Activated naive CD4-positive, alpha-beta T cell treated with anti-CD3 and anti-CD28 coated beads, Interleukin-2, amount 50 U/mL, for 72 hours (primary cell): Measurements from ENCODE around the gene KLHDC4. TPM values are rescaled to one million over a fixed set of nuclear protein-coding genes. Genes with fewer than 3 reads are reported as not detected.

Source experiments
- ATAC-seq, 2 donors: fragments of 150-1000 bp; cut with Tn5 transposase; 2 replicates each; pipeline ENCODE4 v1.10.0; 2021; ENCODE audit warnings: mild to moderate bottlenecking in 2 of 2, moderate library complexity in 2 of 2
- DNase-seq, 2 donors: peaks; one replicate each; pipeline ENCODE4 v3.0.0; 2021 to 2022; ENCODE audit warnings: low spot score in 2 of 2
- H3K27ac Mint-ChIP-seq, 2 donors: one replicate each; pipeline ENCODE4 v1.8.0; 2022; ENCODE audit warnings: mild to moderate bottlenecking in 2 of 2, mixed read lengths in 2 of 2
- H3K36me3 Mint-ChIP-seq, 2 donors: one replicate each; pipeline ENCODE4 v1.8.0; 2022; ENCODE audit warnings: mixed read lengths in 2 of 2
- H3K9me3 Mint-ChIP-seq, 2 donors: one replicate each; pipeline ENCODE4 v1.8.0; 2022; ENCODE audit warnings: mixed read lengths in 2 of 2
- total RNA-seq, 2 donors: library from RNA; stranded (reverse); gene quantifications; one replicate each; pipeline ENCODE4 v1.2.3, GENCODE V29; 2022

KLHDC4 gene
- total RNA-seq, 2 donors from 2014 or later: 75.4 to 114 TPM

GRCh38 chr16:87764600-87765472 is 950 bp downstream of the KLHDC4 start:
- ATAC-seq (peak in 1 of 2 donors; percentile 7), DNase-seq (no peak)
- Mint-ChIP-seq H3K27ac (peak overlapping the region; percentile 96), H3K36me3 (peaks cover 22 to 23% of the 10 kb centered on the region in 2 donors), H3K9me3 (no peaks in the 10 kb centered on the region)

GRCh38 chr16:87762620-87763019 is 3.2 kb downstream of the KLHDC4 start:
- peak overlapping the region; percentile 5 to 46 for H3K27ac Mint-ChIP-seq
- DNase-seq (no peak), ATAC-seq (no peak)
- peaks cover 23 to 26% of the 10 kb centered on the region in 2 donors for H3K36me3 Mint-ChIP-seq
- no peaks in the 10 kb centered on the region for H3K9me3 Mint-ChIP-seq

- Mint-ChIP-seq H3K36me3 (peaks cover 23 to 26% of the 10 kb centered on the region in 2 donors), H3K9me3 (no peaks in the 10 kb centered on the region), H3K27ac (peak overlapping the region; percentile 5 to 46)
- ATAC-seq (no peak), DNase-seq (no peak)
These were observed 3.7 kb downstream of the KLHDC4 start for GRCh38 chr16:87762071-87762571.

GRCh38 chr16:87761060-87761459 is 4.7 kb downstream of the KLHDC4 start:
- no peak for DNase-seq
- H3K27ac Mint-ChIP-seq: no peak overlapping the region
- no peak for ATAC-seq
- peaks cover 22 to 25% of the 10 kb centered on the region in 2 donors for H3K36me3 Mint-ChIP-seq
- H3K9me3 Mint-ChIP-seq: no peaks in the 10 kb centered on the region

GRCh38 chr16:87757841-87758426 is 7.9 kb downstream of the KLHDC4 start:
- no peak overlapping the region for H3K27ac Mint-ChIP-seq
- DNase-seq (no peak), ATAC-seq (no peak)
- no peaks in the 10 kb centered on the region for H3K9me3 Mint-ChIP-seq
- H3K36me3 Mint-ChIP-seq: peaks cover 12 to 14% of the 10 kb centered on the region in 2 donors

GRCh38 chr16:87754535-87754934 is 11.3 kb downstream of the KLHDC4 start:
- ATAC-seq (no peak), DNase-seq (no peak)
- Mint-ChIP-seq H3K36me3 (peaks cover under 1 to 11% of the 10 kb centered on the region in 2 donors), H3K27ac (no peak overlapping the region), H3K9me3 (no peaks in the 10 kb centered on the region)

- no peak for DNase-seq
- H3K9me3 Mint-ChIP-seq: no peaks in the 10 kb centered on the region
- ATAC-seq: peak in 1 of 2 donors; percentile 16
- no peak overlapping the region for H3K27ac Mint-ChIP-seq
- H3K36me3 Mint-ChIP-seq: peaks cover 5 to 14% of the 10 kb centered on the region in 2 donors
These were observed 18.0 kb downstream of the KLHDC4 start for GRCh38 chr16:87747626-87748414.

- ATAC-seq (no peak), DNase-seq (no peak)
- H3K27ac Mint-ChIP-seq: peak overlapping the region in 1 of 2 donors; percentile 66
- peaks cover 0 to 14% of the 10 kb centered on the region in 2 donors for H3K36me3 Mint-ChIP-seq
- no peaks in the 10 kb centered on the region for H3K9me3 Mint-ChIP-seq
These were observed 19.6 kb downstream of the KLHDC4 start for GRCh38 chr16:87746178-87746577.

GRCh38 chr16:87744750-87745514 is 20.9 kb downstream of the KLHDC4 start:
- DNase-seq (no peak), ATAC-seq (no peak)
- Mint-ChIP-seq H3K36me3 (peaks cover 0 to 14% of the 10 kb centered on the region in 2 donors), H3K27ac (no peak overlapping the region), H3K9me3 (no peaks in the 10 kb centered on the region)

GRCh38 chr16:87742781-87743490 is 22.9 kb downstream of the KLHDC4 start:
- ATAC-seq (no peak), DNase-seq (no peak)
- H3K36me3 Mint-ChIP-seq: peaks cover 0 to 11% of the 10 kb centered on the region in 2 donors
- H3K9me3 Mint-ChIP-seq: no peaks in the 10 kb centered on the region
- no peak overlapping the region for H3K27ac Mint-ChIP-seq

- H3K9me3 Mint-ChIP-seq: no peaks in the 10 kb centered on the region
- no peak for DNase-seq
- peak overlapping the region; percentile 9 to 37 for H3K27ac Mint-ChIP-seq
- peaks cover 0 to 10% of the 10 kb centered on the region in 2 donors for H3K36me3 Mint-ChIP-seq
- ATAC-seq: no peak
These were observed 23.9 kb downstream of the KLHDC4 start for GRCh38 chr16:87741700-87742415.

GRCh38 chr16:87740909-87741424 is 24.8 kb downstream of the KLHDC4 start:
- peak overlapping the region in 1 of 2 donors; percentile 11 for H3K27ac Mint-ChIP-seq
- DNase-seq (no peak), ATAC-seq (no peak)
- H3K9me3 Mint-ChIP-seq: no peaks in the 10 kb centered on the region
- H3K36me3 Mint-ChIP-seq: peaks cover 0 to 8% of the 10 kb centered on the region in 2 donors

GRCh38 chr16:87740441-87740840 is 25.3 kb downstream of the KLHDC4 start:
- H3K27ac Mint-ChIP-seq: peak overlapping the region in 1 of 2 donors; percentile 11
- no peak for ATAC-seq

GRCh38 chr16:87739801-87740200 is 26.0 kb downstream of the KLHDC4 start:
- DNase-seq: no peak
- H3K36me3 Mint-ChIP-seq: no peaks in the 10 kb centered on the region
- H3K9me3 Mint-ChIP-seq: no peaks in the 10 kb centered on the region
- no peak for ATAC-seq
- H3K27ac Mint-ChIP-seq: peak overlapping the region in 1 of 2 donors; percentile 68

More at GRCh38 chr16:87740441-87740840, 25.3 kb downstream of the KLHDC4 start:
- no peak for DNase-seq
- peaks cover 0 to 3% of the 10 kb centered on the region in 2 donors for H3K36me3 Mint-ChIP-seq
- H3K9me3 Mint-ChIP-seq: no peaks in the 10 kb centered on the region

- Mint-ChIP-seq H3K9me3 (no peaks in the 10 kb centered on the region), H3K36me3 (no peaks in the 10 kb centered on the region), H3K27ac (no peak overlapping the region)
- no peak for ATAC-seq
- DNase-seq: no peak
These were observed 29.8 kb downstream of the KLHDC4 start for GRCh38 chr16:87736008-87736382.
